ENCODE results near the gene CKM.
A peak's percentile ranks its signal among the peaks of the same experiment; 100 is the strongest.

CKM gene

GRCh38 chr19:45306518-45307027, 16.1 kb downstream of the CKM start:
- TF ChIP-seq CTCF (IDR thresholded peaks at IDR 0.05; ENCODE audit: insufficient read depth, low read depth, low read length, missing control alignments) = no peak
- H3K4me3 ChIP-seq (ENCODE audit: low read length) = no peak overlapping the region

GRCh38 chr19:45306040-45306439, 16.6 kb downstream of the CKM start:
- no peak for TF ChIP-seq CTCF (IDR thresholded peaks at IDR 0.05; ENCODE audit: insufficient read depth, low read depth, low read length, missing control alignments)
- no peak overlapping the region for H3K4me3 ChIP-seq (ENCODE audit: low read length)
- DNase-seq (ENCODE audit: low read depth) = peak; percentile 68

More at GRCh38 chr19:45306518-45307027, 16.1 kb downstream of the CKM start:
- DNase-seq (ENCODE audit: low read depth) = no peak

- DNase-seq (ENCODE audit: low read depth) = no peak
- no peak overlapping the region for H3K4me3 ChIP-seq (ENCODE audit: low read length)
- TF ChIP-seq CTCF (IDR thresholded peaks at IDR 0.05; ENCODE audit: insufficient read depth, low read depth, low read length, missing control alignments) = no peak
These were observed 17.3 kb downstream of the CKM start for GRCh38 chr19:45305421-45305820.

GRCh38 chr19:45305007-45305406, 17.7 kb downstream of the CKM start:
- no peak overlapping the region for H3K4me3 ChIP-seq (ENCODE audit: low read length)
- DNase-seq (ENCODE audit: low read depth) = no peak
- TF ChIP-seq CTCF (IDR thresholded peaks at IDR 0.05; ENCODE audit: insufficient read depth, low read depth, low read length, missing control alignments) = no peak

GRCh38 chr19:45304141-45304926, 18.3 kb downstream of the CKM start:
- H3K4me3 ChIP-seq (ENCODE audit: low read length) = no peak overlapping the region
- TF ChIP-seq CTCF (IDR thresholded peaks at IDR 0.05; ENCODE audit: insufficient read depth, low read depth, low read length, missing control alignments) = no peak
- DNase-seq (ENCODE audit: low read depth) = no peak

GRCh38 chr19:45303269-45304060, 19.2 kb downstream of the CKM start:
- H3K4me3 ChIP-seq (ENCODE audit: low read length) = no peak overlapping the region
- DNase-seq (ENCODE audit: low read depth) = no peak
- no peak for TF ChIP-seq CTCF (IDR thresholded peaks at IDR 0.05; ENCODE audit: insufficient read depth, low read depth, low read length, missing control alignments)

Data from epithelial cell of esophagus (primary cell).